Thymus (tissue), 11 donors: ENCODE results near the gene RAB35. TPM values are rescaled to one million over a fixed set of nuclear protein-coding genes. Genes with fewer than 3 reads are reported as not detected.
"Not testable (repeated sequence)": the region's sequence is repeated elsewhere in the genome, so short reads cannot be mapped to it uniquely, and the experiment has no call there.

Experiments
- DNase-seq, 9 donors: peaks; one replicate each; pipeline ENCODE4 v3.0.0-alpha.2; 2013; ENCODE audit warnings: low spot score in 9 of 9, low read depth in 6 of 9, missing footprints in 1 of 9
- H3K27ac ChIP-seq, 2 donors: one replicate each; pipeline ENCODE4 v1.5.1; 2013; ENCODE audit warnings: control low read depth in 1 of 2, low read depth in 1 of 2, low read length in 1 of 2, mild to moderate bottlenecking in 1 of 2, moderate library complexity in 1 of 2
- H3K27me3 ChIP-seq, 2 donors: one replicate each; pipeline ENCODE4 v1.5.1; 2013; ENCODE audit warnings: low read length in 1 of 2; ENCODE audit not compliant: control insufficient read depth in 2 of 2, insufficient read depth in 1 of 2
- H3K36me3 ChIP-seq, 2 donors: one replicate each; pipeline ENCODE4 v1.5.1; 2013; ENCODE audit warnings: low read length in 1 of 2, mild to moderate bottlenecking in 1 of 2, moderate library complexity in 1 of 2; ENCODE audit not compliant: control insufficient read depth in 2 of 2, insufficient read depth in 2 of 2
- H3K4me1 ChIP-seq, 2 donors: one replicate each; pipeline ENCODE4 v1.5.1; 2013; ENCODE audit warnings: low read length in 2 of 2; ENCODE audit not compliant: control insufficient read depth in 2 of 2, insufficient read depth in 2 of 2
- H3K4me3 ChIP-seq, 2 donors: one replicate each; pipeline ENCODE4 v1.5.1; 2013; ENCODE audit warnings: low read length in 2 of 2, control low read depth in 1 of 2, mild to moderate bottlenecking in 1 of 2
- H3K9me3 ChIP-seq, 2 donors: one replicate each; pipeline ENCODE4 v1.5.1; 2013; ENCODE audit warnings: low read length in 1 of 2, mild to moderate bottlenecking in 1 of 2; ENCODE audit not compliant: control insufficient read depth in 2 of 2, insufficient read depth in 1 of 2
- WGBS: extraction: QIAGEN DNeasy Blood & Tissue Kit; methylation state at CpG from one replicate; pipeline ENCODE4 v1.1.7; 2013; 5-methylcytosine and 5-hydroxymethylcytosine counted together
- polyA plus RNA-seq: library from polyadenylated mRNA; stranded (reverse); fragments of 200-250 nt; gene quantifications from one replicate; pipeline ENCODE4 v1.2.3, GENCODE V29; 2013
- total RNA-seq: library from RNA; stranded (reverse); fragments of 120-200 nt; gene quantifications from one replicate; pipeline ENCODE4 v1.2.4, GENCODE V29; 2013
- donor health status: healthy.

The RAB35 gene
- total and polyA plus RNA-seq, 2 donors: 32.2 to 37.5 TPM

GRCh38 chr12:120051535-120051934 lies 65.0 kb downstream of the RAB35 start:
- H3K27me3 ChIP-seq: no peaks in the 10 kb centered on the region
- WGBS: 98% methylated on average over 3 of the region's 3 CpGs

GRCh38 chr12:120049426-120049825 lies 67.1 kb downstream of the RAB35 start:
- H3K27me3 ChIP-seq: no peaks in the 10 kb centered on the region
- no peak for DNase-seq
- H3K36me3 ChIP-seq: no peaks in the 10 kb centered on the region
- WGBS: 94% methylated on average over 6 of the region's 6 CpGs
- no peaks in the 10 kb centered on the region for H3K4me1 ChIP-seq
- H3K4me3 ChIP-seq: no peak overlapping the region
- H3K27ac ChIP-seq: no peak overlapping the region
- no peaks in the 10 kb centered on the region for H3K9me3 ChIP-seq

More at GRCh38 chr12:120051535-120051934, 65.0 kb downstream of the RAB35 start:
- H3K36me3 ChIP-seq: no peaks in the 10 kb centered on the region
- no peaks in the 10 kb centered on the region for H3K9me3 ChIP-seq
- DNase-seq: no peak
- H3K4me1 ChIP-seq: no peaks in the 10 kb centered on the region
- no peak overlapping the region for H3K27ac ChIP-seq
- H3K4me3 ChIP-seq: no peak overlapping the region

GRCh38 chr12:120048263-120048662 lies 68.3 kb downstream of the RAB35 start:
- Histone ChIP-seq H3K27ac (no peak overlapping the region), H3K36me3 (no peaks in the 10 kb centered on the region), H3K4me1 (no peaks in the 10 kb centered on the region), H3K4me3 (no peak overlapping the region), H3K9me3 (no peaks in the 10 kb centered on the region), H3K27me3 (no peaks in the 10 kb centered on the region)
- DNase-seq: peak in 1 of 9 donors; percentile 21

- Histone ChIP-seq H3K27me3 (no peaks in the 10 kb centered on the region), H3K4me3 (no peak overlapping the region), H3K4me1 (no peaks in the 10 kb centered on the region), H3K9me3 (no peaks in the 10 kb centered on the region), H3K36me3 (no peaks in the 10 kb centered on the region), H3K27ac (no peak overlapping the region)
- no peak for DNase-seq
- 98% methylated on average over 1 of the region's 1 CpG for WGBS
These were observed 69.5 kb downstream of the RAB35 start for GRCh38 chr12:120047072-120047471.

GRCh38 chr12:120045367-120045766 lies 71.2 kb downstream of the RAB35 start:
- WGBS: 98% methylated on average over 3 of the region's 5 CpGs
- H3K4me3 ChIP-seq, DNase-seq, H3K27ac ChIP-seq, H3K36me3 ChIP-seq, H3K27me3 ChIP-seq, H3K4me1 ChIP-seq, H3K9me3 ChIP-seq: not testable (repeated sequence)

Other genes with a start within 250 kb of the RAB35 start
- gene CIT, start 239.4 kb downstream of the RAB35 start, total RNA-seq: 9.1 TPM
- gene CIT, start 239.4 kb downstream of the RAB35 start, polyA plus RNA-seq: 2.6 TPM
- 18.7 TPM for gene BICDL1, start 127.5 kb downstream of the RAB35 start, total RNA-seq
- 67.6 TPM for gene BICDL1, start 127.5 kb downstream of the RAB35 start, polyA plus RNA-seq
- 34.5 TPM for gene GCN1, start 78.0 kb upstream of the RAB35 start, total RNA-seq
- 22.4 TPM for gene GCN1, start 78.0 kb upstream of the RAB35 start, polyA plus RNA-seq
- gene RPLP0, start 84.4 kb upstream of the RAB35 start, total RNA-seq: 3,220 TPM
- gene RPLP0, start 84.4 kb upstream of the RAB35 start, polyA plus RNA-seq: 2,741 TPM
- 7.2 TPM for gene PXN, start 149.0 kb upstream of the RAB35 start, total RNA-seq
- gene PXN, start 149.0 kb upstream of the RAB35 start, polyA plus RNA-seq: 112 TPM
- gene RNU4-2, start 175.2 kb upstream of the RAB35 start, total RNA-seq: 19,743 TPM
- not detected for gene RNU4-2, start 175.2 kb upstream of the RAB35 start, polyA plus RNA-seq
- 7,767 TPM for gene RNU4-1, start 176.5 kb upstream of the RAB35 start, total RNA-seq
- not detected for gene RNU4-1, start 176.5 kb upstream of the RAB35 start, polyA plus RNA-seq
- 2.8 TPM for gene SIRT4, start 185.6 kb upstream of the RAB35 start, total RNA-seq
- gene SIRT4, start 185.6 kb upstream of the RAB35 start, polyA plus RNA-seq: 2.8 TPM
- gene PLA2G1B, start 211.0 kb upstream of the RAB35 start, total RNA-seq: 0.09 TPM
- gene PLA2G1B, start 211.0 kb upstream of the RAB35 start, polyA plus RNA-seq: 1.5 TPM